Anterior cingulate cortex (tissue), 58 donors: ENCODE measurements around the gene VIT.
"Not testable (repeated sequence)": the region's sequence is repeated elsewhere in the genome, so short reads cannot be mapped to it uniquely, and the experiment has no call there.

Source experiments
- DNase-seq, 58 donors: peaks; one replicate each; lab custom pipeline; 2025; lab: John Stamatoyannopoulos, UW

VIT gene

GRCh38 chr2:36797324-36798070, 101.0 kb downstream of the VIT start:
- DNase-seq = peak in 5 of 58 donors; percentile 12 to 55 (median 16)

- DNase-seq = no peak
Observed at GRCh38 chr2:36798724-36799123, 102.2 kb downstream of the VIT start.

GRCh38 chr2:36800381-36800780, 103.9 kb downstream of the VIT start:
- peak in 42 of 58 donors; percentile 3 to 81 (median 32) for DNase-seq

GRCh38 chr2:36801088-36801487, 104.6 kb downstream of the VIT start:
- DNase-seq = peak in 1 of 58 donors; percentile 13

- DNase-seq = no peak
Observed at GRCh38 chr2:36802952-36803351, 106.4 kb downstream of the VIT start.

GRCh38 chr2:36805635-36806224, 109.2 kb downstream of the VIT start:
- no peak for DNase-seq

- no peak for DNase-seq
Observed at GRCh38 chr2:36807223-36807886, 110.8 kb downstream of the VIT start.

GRCh38 chr2:36808386-36809068, 112.0 kb downstream of the VIT start:
- no peak for DNase-seq

GRCh38 chr2:36809069-36809445, 112.5 kb downstream of the VIT start:
- no peak for DNase-seq

- no peak for DNase-seq
Observed at GRCh38 chr2:36811071-36811470, 114.6 kb downstream of the VIT start.

GRCh38 chr2:36812196-36812595, 115.7 kb downstream of the VIT start:
- DNase-seq = no peak

GRCh38 chr2:36818542-36818941, 122.0 kb downstream of the VIT start:
- no peak for DNase-seq

- DNase-seq = no peak
Observed at GRCh38 chr2:36819095-36819711, 122.7 kb downstream of the VIT start.

GRCh38 chr2:36820942-36821605, 124.6 kb downstream of the VIT start:
- DNase-seq = no peak

GRCh38 chr2:36823862-36824261, 127.4 kb downstream of the VIT start:
- DNase-seq = no peak

GRCh38 chr2:36824273-36824672, 127.8 kb downstream of the VIT start:
- DNase-seq = no peak

GRCh38 chr2:36824683-36825082, 128.2 kb downstream of the VIT start:
- DNase-seq = not testable (repeated sequence)

GRCh38 chr2:36831185-36831584, 134.7 kb downstream of the VIT start:
- DNase-seq = no peak

- no peak for DNase-seq
Observed at GRCh38 chr2:36834203-36834602, 137.7 kb downstream of the VIT start.
